Loucy (cell line): ENCODE data around the gene IFI6.
A peak's percentile ranks its signal among the peaks of the same experiment; 100 is the strongest.

ENCODE experiments used
- H2AFZ ChIP-seq: fragments of 200-600 bp; sonication (generic); 2 replicates; pipeline ENCODE4 v1.6.0; 2016; ENCODE audit warnings: antibody characterized with exemption, mild to moderate bottlenecking, low read length, moderate library complexity
- H3F3A ChIP-seq: fragments of 200-600 bp; 2 replicates; pipeline ENCODE4 v1.6.0; 2016; ENCODE audit warnings: antibody characterized with exemption, low read depth, mild to moderate bottlenecking
- H3K27me3 ChIP-seq: fragments of 200-600 bp; sonication (generic); 2 replicates; pipeline ENCODE4 v1.6.1; 2014; ENCODE audit warnings: low read length, mild to moderate bottlenecking; ENCODE audit not compliant: insufficient read depth, poor library complexity, severe bottlenecking
- H3K36me3 ChIP-seq: fragments of 200-600 bp; sonication (generic); 2 replicates; pipeline ENCODE4 v1.6.1; 2016; ENCODE audit warnings: low read length; ENCODE audit not compliant: insufficient read depth
- H3K4me1 ChIP-seq: fragments of 200-600 bp; sonication (generic); 2 replicates; pipeline ENCODE4 v1.5.1; 2014; ENCODE audit warnings: low read length, mild to moderate bottlenecking; ENCODE audit not compliant: insufficient read depth, poor library complexity, severe bottlenecking
- H3K4me2 ChIP-seq: fragments of 200-600 bp; sonication (generic); 2 replicates; pipeline ENCODE4 v1.6.0; 2014; ENCODE audit warnings: antibody characterized with exemption, low read length, low read depth, mild to moderate bottlenecking; ENCODE audit not compliant: poor library complexity, severe bottlenecking
- H3K4me3 ChIP-seq: fragments of 200-600 bp; sonication (generic); 2 replicates; pipeline ENCODE4 v1.5.1; 2014; ENCODE audit warnings: low read length, mild to moderate bottlenecking, mixed read lengths; ENCODE audit not compliant: poor library complexity, severe bottlenecking
- H3K79me2 ChIP-seq: fragments of 200-600 bp; sonication (generic); 2 replicates; pipeline ENCODE4 v1.6.1; 2014; ENCODE audit warnings: low read length; ENCODE audit not compliant: insufficient read depth
- H3K9ac ChIP-seq: fragments of 200-600 bp; sonication (generic); 2 replicates; pipeline ENCODE4 v1.6.0; 2014; ENCODE audit warnings: mild to moderate bottlenecking, low read depth, low read length, moderate library complexity; ENCODE audit not compliant: poor library complexity, severe bottlenecking
- H3K9me2 ChIP-seq: fragments of 200-600 bp; sonication (generic); replicated peaks from 2 replicates; pipeline ENCODE4 v1.6.1; 2016; ENCODE audit warnings: low read depth, low read length, mixed read lengths
- H3K9me3 ChIP-seq: fragments of 200-600 bp; sonication (generic); 2 replicates; pipeline ENCODE4 v1.6.1; 2014; ENCODE audit warnings: mild to moderate bottlenecking, antibody characterized with exemption, low read length, low read depth; ENCODE audit not compliant: insufficient read depth
- H4K20me1 ChIP-seq: fragments of 200-600 bp; sonication (generic); 2 replicates; pipeline ENCODE4 v1.6.0; 2014; ENCODE audit warnings: antibody characterized with exemption, low read length, mild to moderate bottlenecking; ENCODE audit not compliant: insufficient read depth, poor library complexity, severe bottlenecking
- EZH2phosphoT487 ChIP-seq: fragments of 200-600 bp; IDR thresholded peaks from 2 replicates; pipeline ENCODE4 v1.6.1; 2018; ENCODE audit warnings: antibody characterized with exemption, mild to moderate bottlenecking, moderate library complexity, borderline replicate concordance
- TF ChIP-seq, protein P1 (sequence below): fragments of 200-600 bp; sonication (generic); conservative IDR thresholded peaks from 2 replicates; pipeline ENCODE4 v1.5.1; 2014; ENCODE audit warnings: mild to moderate bottlenecking, antibody characterized with exemption, low read length

Gene IFI6

GRCh38 chr1:27618341-27619082 is 53.5 kb downstream of the IFI6 start:
- H3K9me2 ChIP-seq, result no peaks in the 10 kb centered on the region
- peak overlapping the region; percentile 26; the same call in 1 of the 2 replicates for H2AFZ ChIP-seq
- H3K4me1 ChIP-seq, result peaks cover 43% of the 10 kb centered on the region
- H3K9me3 ChIP-seq, result no peaks in the 10 kb centered on the region
- peaks cover 7% of the 10 kb centered on the region; the same call in 1 of the 2 replicates for H3F3A ChIP-seq
- peak overlapping the region; percentile 68 for H3K4me2 ChIP-seq
- no peaks in the 10 kb centered on the region for H3K36me3 ChIP-seq
- no peaks in the 10 kb centered on the region for H3K27me3 ChIP-seq
- H4K20me1 ChIP-seq, result no peaks in the 10 kb centered on the region
- TF ChIP-seq EZH2phosphoT487, result no peak
- TF ChIP-seq, protein P1, sequence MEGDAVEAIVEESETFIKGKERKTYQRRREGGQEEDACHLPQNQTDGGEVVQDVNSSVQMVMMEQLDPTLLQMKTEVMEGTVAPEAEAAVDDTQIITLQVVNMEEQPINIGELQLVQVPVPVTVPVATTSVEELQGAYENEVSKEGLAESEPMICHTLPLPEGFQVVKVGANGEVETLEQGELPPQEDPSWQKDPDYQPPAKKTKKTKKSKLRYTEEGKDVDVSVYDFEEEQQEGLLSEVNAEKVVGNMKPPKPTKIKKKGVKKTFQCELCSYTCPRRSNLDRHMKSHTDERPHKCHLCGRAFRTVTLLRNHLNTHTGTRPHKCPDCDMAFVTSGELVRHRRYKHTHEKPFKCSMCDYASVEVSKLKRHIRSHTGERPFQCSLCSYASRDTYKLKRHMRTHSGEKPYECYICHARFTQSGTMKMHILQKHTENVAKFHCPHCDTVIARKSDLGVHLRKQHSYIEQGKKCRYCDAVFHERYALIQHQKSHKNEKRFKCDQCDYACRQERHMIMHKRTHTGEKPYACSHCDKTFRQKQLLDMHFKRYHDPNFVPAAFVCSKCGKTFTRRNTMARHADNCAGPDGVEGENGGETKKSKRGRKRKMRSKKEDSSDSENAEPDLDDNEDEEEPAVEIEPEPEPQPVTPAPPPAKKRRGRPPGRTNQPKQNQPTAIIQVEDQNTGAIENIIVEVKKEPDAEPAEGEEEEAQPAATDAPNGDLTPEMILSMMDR, result no peak
- no peaks in the 10 kb centered on the region for H3K79me2 ChIP-seq
- H3K4me3 ChIP-seq, result peak overlapping the region; percentile 44
- peak overlapping the region; percentile 75 for H3K9ac ChIP-seq

- Histone ChIP-seq H3F3A (peaks cover 7% of the 10 kb centered on the region; the same call in 1 of the 2 replicates), H3K4me1 (peaks cover 34% of the 10 kb centered on the region), H2AFZ (no peak overlapping the region), H3K4me3 (peak overlapping the region; percentile 44), H3K4me2 (peak overlapping the region; percentile 68), H3K79me2 (no peaks in the 10 kb centered on the region), H3K9me3 (no peaks in the 10 kb centered on the region), H3K9me2 (no peaks in the 10 kb centered on the region), H3K36me3 (no peaks in the 10 kb centered on the region), H3K9ac (peak overlapping the region; percentile 75), H3K27me3 (no peaks in the 10 kb centered on the region), H4K20me1 (no peaks in the 10 kb centered on the region)
- TF ChIP-seq, protein P1, result no peak
- TF ChIP-seq EZH2phosphoT487, result no peak
Measured at GRCh38 chr1:27617420-27617819, 54.6 kb downstream of the IFI6 start.

- Histone ChIP-seq H3K9me2 (no peaks in the 10 kb centered on the region), H3K9ac (peak overlapping the region; percentile 75), H3K79me2 (no peaks in the 10 kb centered on the region), H3K27me3 (no peaks in the 10 kb centered on the region), H3K4me3 (no peak overlapping the region), H3K9me3 (no peaks in the 10 kb centered on the region), H3K4me1 (peaks cover 34% of the 10 kb centered on the region), H3K36me3 (no peaks in the 10 kb centered on the region), H3K4me2 (no peak overlapping the region), H4K20me1 (no peaks in the 10 kb centered on the region), H2AFZ (no peak overlapping the region), H3F3A (peaks cover 7% of the 10 kb centered on the region; the same call in 1 of the 2 replicates)
- no peak for TF ChIP-seq EZH2phosphoT487
- TF ChIP-seq, protein P1, result peak; percentile 75
Measured at GRCh38 chr1:27616441-27616840, 55.6 kb downstream of the IFI6 start.
